Stomach (tissue), 9 donors: ENCODE data around the gene COMMD1. TPM values are rescaled to one million over a fixed set of nuclear protein-coding genes. Genes with fewer than 3 reads are reported as not detected.

Experiments
- DNase-seq, 2 donors: peaks; one replicate each; pipeline versions ENCODE4 v3.0.0 to v3.0.0-alpha.2; 2013 to 2019
- H3K27ac ChIP-seq, 5 donors: fragments of 200-600 bp in 4 of 5; sonication (generic) in 4 of 5; one replicate each; pipeline ENCODE4 v1.5.1; 2013 to 2019; ENCODE audit warnings: mild to moderate bottlenecking in 1 of 5, moderate library complexity in 1 of 5
- H3K27me3 ChIP-seq, 3 donors: fragments of 200-600 bp; sonication (generic); one replicate each; pipeline ENCODE4 v1.5.1; 2017 to 2019; ENCODE audit warnings: mixed run types in 1 of 3
- H3K36me3 ChIP-seq, 4 donors: fragments of 200-600 bp; sonication (generic); 1 replicate in 3 of 4; 2 replicates in 1 of 4; pipeline ENCODE4 v1.5.1; 2016 to 2019
- H3K4me1 ChIP-seq, 4 donors: fragments of 200-600 bp; sonication (generic); one replicate each; pipeline ENCODE4 v1.5.1; 2016 to 2019
- H3K4me3 ChIP-seq, 4 donors: fragments of 200-600 bp; sonication (generic) in 3 of 4; one replicate each; pipeline ENCODE4 v1.5.1; 2016 to 2019; ENCODE audit warnings: mild to moderate bottlenecking in 1 of 4
- H3K9me3 ChIP-seq, 4 donors: fragments of 200-600 bp; sonication (generic); one replicate each; pipeline ENCODE4 v1.5.1; 2016 to 2019
- CTCF ChIP-seq, 7 experiments: fragments of 450-650 bp in 4 of 7; fragments of 200-600 bp in 3 of 7; sonication (generic) in 3 of 7; IDR thresholded peaks; one replicate each; pipeline ENCODE4 v1.5.1; 2016 to 2019; ENCODE audit warnings: antibody characterized with exemption in 7 of 7, control low read depth in 2 of 7, mild to moderate bottlenecking in 1 of 7
- EP300 ChIP-seq: sonication (generic); formaldehyde crosslinking; IDR thresholded peaks from one replicate; pipeline ENCODE4 v1.6.1; 2017; ENCODE audit warnings: antibody characterized with exemption
- POLR2A ChIP-seq, 4 donors: fragments of 450-650 bp; IDR thresholded peaks; one replicate each; pipeline ENCODE4 v1.6.1; 2016; ENCODE audit warnings: antibody characterized with exemption in 4 of 4, control low read depth in 2 of 4, mild to moderate bottlenecking in 1 of 4, moderate library complexity in 1 of 4
- POLR2AphosphoS5 ChIP-seq, 3 donors: sonication (generic); formaldehyde crosslinking; IDR thresholded peaks; one replicate each; pipeline ENCODE4 v1.6.1; 2016; ENCODE audit warnings: antibody characterized with exemption in 3 of 3
- WGBS, 5 donors: extraction: QIAGEN DNeasy Blood & Tissue Kit in 3 of 5; methylation state at CpG; one replicate each; pipeline versions ENCODE4 v1.1.5 to v1.1.7; 2013 to 2018; 5-methylcytosine and 5-hydroxymethylcytosine counted together
- intact Hi-C: fragments of 100-400 bp; cut with DNase I; formaldehyde crosslinking; loops from one replicate; pipeline ENCODE4 v1.15.1; 2023; ENCODE audit warnings: low total_unique reads
- polyA plus RNA-seq, 3 donors: library from polyadenylated mRNA; stranded (reverse); fragments of 200-250 nt; gene quantifications; one replicate each; pipeline ENCODE4 v1.2.3, GENCODE V29; 2013
- total RNA-seq, 5 donors: library from RNA; depleted of rRNA; stranded (reverse); fragments of >200 nt; gene quantifications; one replicate each; pipeline versions ENCODE4 v1.1.0 to v1.2.3, GENCODE V29; 2014 to 2016
- donor health status: healthy with polysubstance abuse.
- donor health status: Bipolar disorder and iron deficiency.
- donor health status: healthy.

Gene COMMD1
- total and polyA plus RNA-seq, 8 donors: 12.1 to 155 (median 47.4) TPM

GRCh38 chr2:62147610-62148301 is 242.3 kb downstream of the COMMD1 start:
- Histone ChIP-seq H3K36me3 (peaks cover 0 to 6% (median 0%) of the 10 kb centered on the region in 4 donors), H3K4me3 (no peak overlapping the region), H3K27ac (no peak overlapping the region), H3K4me1 (no peaks in the 10 kb centered on the region), H3K9me3 (no peaks in the 10 kb centered on the region), H3K27me3 (no peaks in the 10 kb centered on the region)
- DNase-seq: no peak
- 85 to 91% (median 88%) methylated on average over 4 of the region's 4 CpGs for WGBS, 5 donors
- no peak for TF ChIP-seq CTCF (IDR thresholded peaks at IDR 0.05)
- no peak for TF ChIP-seq POLR2A (IDR thresholded peaks at IDR 0.05)
- no peak for TF ChIP-seq POLR2AphosphoS5 (IDR thresholded peaks at IDR 0.05)
- intact Hi-C loops: no loop called here

DNA sequence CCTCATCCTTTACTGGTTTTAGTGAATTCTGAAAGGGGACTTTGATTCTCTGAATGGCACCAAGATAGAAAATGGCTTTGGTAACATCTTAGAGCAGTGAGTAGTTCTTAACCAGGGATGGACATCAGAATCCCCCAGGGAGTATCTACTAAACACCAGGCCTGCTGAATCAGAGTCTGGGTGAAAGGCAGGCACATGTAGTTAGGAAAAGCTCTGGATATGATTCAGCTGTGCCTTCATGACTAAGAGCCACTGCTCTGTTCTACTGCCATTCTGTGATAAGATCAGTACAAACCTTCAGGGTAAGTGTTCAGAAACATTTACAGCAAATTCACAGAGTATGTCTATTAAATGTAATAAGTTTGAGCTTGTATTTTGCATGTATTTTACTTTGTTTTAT is 244.2 kb downstream of the COMMD1 start:
- H3K27ac ChIP-seq: no peak overlapping the region
- no peaks in the 10 kb centered on the region for H3K9me3 ChIP-seq
- no peak for DNase-seq
- no peaks in the 10 kb centered on the region for H3K27me3 ChIP-seq
- H3K36me3 ChIP-seq: peaks cover 0 to 6% (median 0%) of the 10 kb centered on the region in 4 donors
- H3K4me1 ChIP-seq: no peaks in the 10 kb centered on the region
- intact Hi-C loops: no loop called here
- TF ChIP-seq EP300 (no peak), POLR2A (IDR thresholded peaks at IDR 0.05) (no peak), POLR2AphosphoS5 (IDR thresholded peaks at IDR 0.05) (no peak), CTCF (IDR thresholded peaks at IDR 0.05) (no peak)
- H3K4me3 ChIP-seq: no peak overlapping the region

DNA sequence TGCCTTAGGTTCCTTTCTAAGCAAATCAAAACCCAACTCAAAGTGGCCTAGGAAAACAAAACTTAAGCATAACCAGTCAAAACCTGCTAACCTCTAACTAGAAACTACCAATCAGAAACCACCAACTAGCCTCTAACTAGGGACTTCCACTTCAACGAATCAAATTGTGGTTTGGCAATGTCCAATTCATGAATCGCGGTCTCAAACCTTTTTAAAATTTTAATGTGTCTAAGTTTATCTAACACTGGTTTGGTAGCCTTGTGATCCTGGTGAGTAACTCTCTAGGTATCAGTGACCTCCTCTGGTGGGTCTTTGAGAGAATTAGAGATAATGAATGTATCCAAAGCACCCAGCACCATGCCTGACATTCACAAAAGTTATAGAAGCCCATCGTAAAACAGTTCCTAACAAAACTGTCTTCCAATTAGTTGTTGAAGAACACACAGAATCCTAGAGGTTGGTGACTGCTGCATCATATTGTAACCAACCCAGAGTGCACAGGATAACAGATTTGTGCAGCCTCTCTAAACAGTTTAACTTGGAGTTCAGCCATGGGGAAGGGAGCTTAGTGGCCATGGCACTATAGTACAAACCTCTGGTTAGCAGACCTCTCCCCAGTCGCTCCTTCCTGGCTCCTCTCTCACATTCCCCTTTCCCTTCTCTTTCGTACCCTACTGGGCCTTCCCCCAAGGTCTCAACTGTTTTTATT is 245.3 kb downstream of the COMMD1 start:
- no peak for TF ChIP-seq EP300
- TF ChIP-seq POLR2A (IDR thresholded peaks at IDR 0.05): no peak
- no peak for TF ChIP-seq CTCF (IDR thresholded peaks at IDR 0.05)
- TF ChIP-seq POLR2AphosphoS5 (IDR thresholded peaks at IDR 0.05): no peak
- Histone ChIP-seq H3K36me3 (peaks cover 0 to 6% (median 0%) of the 10 kb centered on the region in 4 donors), H3K27ac (no peak overlapping the region)

GRCh38 chr2:62151306-62151638 is 245.8 kb downstream of the COMMD1 start:
- Histone ChIP-seq H3K4me1 (no peaks in the 10 kb centered on the region), H3K36me3 (peaks cover 0 to 6% (median 0%) of the 10 kb centered on the region in 4 donors), H3K27me3 (no peaks in the 10 kb centered on the region), H3K27ac (no peak overlapping the region), H3K4me3 (no peak overlapping the region), H3K9me3 (peaks cover 0 to 4% (median 0%) of the 10 kb centered on the region in 4 donors)
- WGBS, 5 donors: 78 to 88% (median 84%) methylated on average over 4 of the region's 4 CpGs
- no peak for DNase-seq
- intact Hi-C loops: no loop called here
- TF ChIP-seq POLR2A (IDR thresholded peaks at IDR 0.05): no peak
- no peak for TF ChIP-seq EP300
- no peak for TF ChIP-seq CTCF (IDR thresholded peaks at IDR 0.05)
- TF ChIP-seq POLR2AphosphoS5 (IDR thresholded peaks at IDR 0.05): no peak

More for the DNA sequence above, 245.3 kb downstream of the COMMD1 start:
- H3K9me3 ChIP-seq: peaks cover 0 to 4% (median 0%) of the 10 kb centered on the region in 4 donors
- no peaks in the 10 kb centered on the region for H3K27me3 ChIP-seq
- WGBS, 5 donors: 81 to 86% (median 82%) methylated on average over 6 of the region's 6 CpGs
- intact Hi-C loops: no loop called here
- no peak for DNase-seq
- H3K4me3 ChIP-seq: no peak overlapping the region
- no peaks in the 10 kb centered on the region for H3K4me1 ChIP-seq
